ENCODE data around the gene TWF2. TPM values are rescaled to one million over a fixed set of nuclear protein-coding genes. Genes with fewer than 3 reads are reported as not detected.
"Not testable (repeated sequence)": the region's sequence is repeated elsewhere in the genome, so short reads cannot be mapped to it uniquely, and the experiment has no call there.

The TWF2 gene
- total RNA-seq, 4 donors from 2014 or later = 31.6 to 74.9 (median 55.7) TPM

DNA sequence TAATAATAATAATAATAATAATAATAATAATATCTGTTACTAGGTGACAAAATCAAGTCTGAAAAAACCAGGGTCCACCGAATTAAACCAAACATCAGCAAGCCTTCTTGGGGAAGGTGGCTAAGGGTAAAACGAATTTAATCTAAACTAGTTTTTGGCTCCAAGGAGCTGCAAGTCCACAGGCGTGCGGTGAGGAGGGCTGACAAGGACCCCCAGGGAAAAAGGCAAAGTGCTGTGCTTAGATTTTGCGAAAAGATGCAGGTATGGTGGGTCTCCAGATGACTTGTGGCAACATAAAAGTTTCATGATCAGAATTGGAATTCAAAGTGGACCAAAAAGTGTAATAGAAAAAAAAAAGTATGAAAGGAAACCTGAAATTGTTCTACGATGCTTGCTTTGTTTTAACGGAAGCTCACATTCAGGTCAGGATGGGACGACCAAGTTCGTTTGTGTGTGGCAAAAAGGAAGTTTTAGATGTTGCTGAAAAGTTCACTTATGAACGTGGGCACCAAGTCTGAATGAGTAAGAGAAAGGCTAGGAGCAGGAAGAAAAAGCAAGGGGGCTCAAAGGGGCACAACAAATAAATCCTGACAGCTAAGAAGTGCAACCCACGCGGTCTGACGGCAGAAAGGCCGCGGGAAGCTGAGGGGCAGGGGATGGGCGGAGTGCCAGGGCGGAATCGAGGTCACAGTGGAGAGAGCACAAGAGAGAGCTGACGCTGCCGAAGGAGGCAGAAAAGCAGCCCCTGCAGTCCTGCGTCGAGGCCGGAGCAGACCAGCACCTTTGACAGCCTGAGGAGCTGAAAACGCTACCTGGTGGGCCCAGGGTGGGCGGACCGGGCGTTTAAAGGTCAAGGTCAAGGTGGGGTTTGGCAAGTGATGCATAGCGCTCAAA is 38.4 kb upstream of the TWF2 start:
- intact Hi-C loops (cut with DNase I) = no loop called here
- peak in 2 of 4 donors; percentile 39 to 70 for TF ChIP-seq POLR2A (IDR thresholded peaks at IDR 0.05)
- TF ChIP-seq, protein P1, sequence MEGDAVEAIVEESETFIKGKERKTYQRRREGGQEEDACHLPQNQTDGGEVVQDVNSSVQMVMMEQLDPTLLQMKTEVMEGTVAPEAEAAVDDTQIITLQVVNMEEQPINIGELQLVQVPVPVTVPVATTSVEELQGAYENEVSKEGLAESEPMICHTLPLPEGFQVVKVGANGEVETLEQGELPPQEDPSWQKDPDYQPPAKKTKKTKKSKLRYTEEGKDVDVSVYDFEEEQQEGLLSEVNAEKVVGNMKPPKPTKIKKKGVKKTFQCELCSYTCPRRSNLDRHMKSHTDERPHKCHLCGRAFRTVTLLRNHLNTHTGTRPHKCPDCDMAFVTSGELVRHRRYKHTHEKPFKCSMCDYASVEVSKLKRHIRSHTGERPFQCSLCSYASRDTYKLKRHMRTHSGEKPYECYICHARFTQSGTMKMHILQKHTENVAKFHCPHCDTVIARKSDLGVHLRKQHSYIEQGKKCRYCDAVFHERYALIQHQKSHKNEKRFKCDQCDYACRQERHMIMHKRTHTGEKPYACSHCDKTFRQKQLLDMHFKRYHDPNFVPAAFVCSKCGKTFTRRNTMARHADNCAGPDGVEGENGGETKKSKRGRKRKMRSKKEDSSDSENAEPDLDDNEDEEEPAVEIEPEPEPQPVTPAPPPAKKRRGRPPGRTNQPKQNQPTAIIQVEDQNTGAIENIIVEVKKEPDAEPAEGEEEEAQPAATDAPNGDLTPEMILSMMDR (IDR thresholded peaks at IDR 0.05) = no peak
- Histone ChIP-seq H3K27ac (peak overlapping the region; percentile 98 to 100 (median 98)), H3K4me1 (peaks cover 26 to 68% (median 51%) of the 10 kb centered on the region in 3 donors), H3K4me3 (peak overlapping the region; percentile 76 to 94 (median 84)), H3K36me3 (peaks cover 0 to 33% (median 8%) of the 10 kb centered on the region in 3 donors), H3K27me3 (no peaks in the 10 kb centered on the region), H3K9me3 (no peaks in the 10 kb centered on the region)
- no peak for DNase-seq
- 1% methylated on average over 28 of the region's 28 CpGs for WGBS, 2 donors

DNA sequence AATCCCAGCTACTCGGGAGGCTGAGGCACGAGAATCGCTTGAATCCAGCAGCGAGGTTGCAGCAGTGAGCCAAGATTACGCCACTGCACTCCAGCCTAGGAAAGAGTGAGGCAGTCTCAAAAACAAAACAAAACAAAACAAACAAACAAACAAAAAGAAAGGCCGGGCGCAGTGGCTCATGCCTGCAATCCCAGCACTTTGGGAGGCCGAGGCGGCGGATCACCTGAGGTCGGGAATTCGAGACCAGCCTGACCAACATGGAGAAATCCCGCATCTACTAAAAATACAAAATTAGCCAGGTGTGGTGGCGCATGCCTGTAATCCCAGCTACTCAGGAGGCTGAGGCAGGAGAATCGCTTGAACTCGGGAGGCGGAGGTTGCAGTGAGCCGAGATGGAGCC is 35.8 kb upstream of the TWF2 start:
- H3K27me3 ChIP-seq, H3K9me3 ChIP-seq, DNase-seq: not testable (repeated sequence)
- intact Hi-C loops (cut with DNase I) = loop anchor here (5.0 kb wide), 1 partner anchor 37 kb away; the partner anchor contains the start of gene TWF2
- 88 to 90% methylated on average over 18 of the region's 18 CpGs for WGBS, 2 donors
- peaks cover 0 to 40% (median 4%) of the 10 kb centered on the region in 3 donors for H3K36me3 ChIP-seq
- peak overlapping the region in 1 of 4 donors; percentile 94 for H3K4me3 ChIP-seq
- H3K27ac ChIP-seq = peak overlapping the region in 2 of 4 donors; percentile 98 to 99
- H3K4me1 ChIP-seq = peaks cover 29 to 87% (median 69%) of the 10 kb centered on the region in 3 donors

DNA sequence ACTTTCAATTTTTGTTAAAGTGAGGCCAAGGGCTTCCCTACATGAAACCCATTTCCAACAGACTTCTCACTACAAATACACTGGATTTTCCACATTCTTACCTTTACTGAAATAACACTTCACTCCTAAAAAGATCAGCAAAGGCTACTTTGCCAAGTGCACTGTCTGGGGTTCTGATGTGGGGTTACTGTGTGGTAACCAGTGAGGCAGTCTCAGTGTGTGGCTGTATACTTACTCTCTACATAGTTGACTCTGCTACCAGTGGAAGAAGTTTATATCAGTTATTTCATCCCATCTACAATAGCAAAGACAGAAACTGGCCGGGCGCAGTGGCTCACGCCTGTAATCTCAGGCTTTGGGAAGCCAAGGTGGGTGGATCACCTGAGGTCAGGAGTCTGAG is 33.9 kb upstream of the TWF2 start:
- intact Hi-C loops (cut with DNase I) = loop anchor here (5.0 kb wide), 1 partner anchor 36 kb away; the partner anchor contains the start of gene TWF2
- Histone ChIP-seq H3K36me3 (peaks cover 0 to 60% (median 13%) of the 10 kb centered on the region in 3 donors), H3K27me3 (no peaks in the 10 kb centered on the region), H3K4me3 (no peak overlapping the region), H3K9me3 (no peaks in the 10 kb centered on the region), H3K4me1 (peaks cover 23 to 97% (median 77%) of the 10 kb centered on the region in 3 donors), H3K27ac (peak overlapping the region in 1 of 4 donors; percentile 71)
- 69 to 86% methylated on average over 2 to 3 of the region's 3 CpGs for WGBS, 2 donors
- no peak for TF ChIP-seq POLR2A (IDR thresholded peaks at IDR 0.05)
- TF ChIP-seq, protein P1 (IDR thresholded peaks at IDR 0.05) = no peak
- no peak for DNase-seq

DNA sequence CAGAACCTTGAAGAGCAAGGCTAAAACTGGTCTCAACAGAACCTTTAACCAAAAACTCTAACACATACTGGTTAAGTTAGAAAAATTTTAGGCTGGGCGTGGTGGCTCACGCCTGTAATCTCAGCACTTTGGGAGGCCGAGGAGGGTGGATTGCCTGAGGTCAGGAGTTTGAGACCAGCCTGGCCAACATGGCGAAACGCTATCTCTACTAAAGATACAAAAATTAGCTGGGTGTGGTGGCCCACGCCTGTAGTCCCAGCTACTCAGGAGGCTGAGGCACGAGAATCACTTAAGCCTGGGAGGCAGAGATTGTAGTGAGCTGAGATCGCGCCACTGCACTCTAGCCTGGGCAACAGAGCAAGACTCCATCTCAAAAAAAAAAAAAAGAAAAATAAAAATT is 33.2 kb upstream of the TWF2 start:
- not testable (repeated sequence) for H3K4me3 ChIP-seq
- intact Hi-C loops (cut with DNase I) = loop anchor here (5.0 kb wide), 1 partner anchor 35 kb away; the partner anchor contains the start of gene TWF2

DNA sequence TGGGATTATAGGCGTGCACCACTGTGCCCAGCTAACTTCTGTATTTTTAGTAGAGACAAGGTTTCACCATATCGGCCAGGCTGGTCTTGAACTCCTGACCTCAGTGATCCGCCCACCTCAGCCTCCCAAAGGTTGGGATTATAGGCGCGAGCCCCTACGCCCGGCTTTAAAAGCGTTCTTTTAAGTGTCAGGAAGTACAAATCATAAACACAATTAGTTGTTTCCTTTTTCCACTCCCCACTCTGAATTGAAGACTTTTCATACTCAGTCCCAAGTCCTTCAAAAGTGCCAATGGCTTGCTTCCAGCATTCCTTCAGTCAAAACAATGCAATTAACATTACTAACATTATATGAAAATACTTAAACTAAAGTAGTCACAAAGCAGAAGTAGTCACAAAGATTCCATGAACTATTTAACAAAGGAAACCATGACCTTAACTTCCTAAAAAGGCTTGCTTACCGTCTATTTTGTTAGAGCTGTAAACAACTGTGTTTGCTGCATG is 31.3 kb upstream of the TWF2 start:
- H3K27ac ChIP-seq = peak overlapping the region; percentile 46 to 71 (median 64)
- WGBS, 2 donors = 42 to 66% methylated on average over 8 to 9 of the region's 9 CpGs
- H3K4me1 ChIP-seq = peaks cover 9 to 90% (median 62%) of the 10 kb centered on the region in 3 donors
- peaks cover 0 to 85% (median 29%) of the 10 kb centered on the region in 3 donors for H3K36me3 ChIP-seq
- H3K4me3 ChIP-seq = peak overlapping the region in 1 of 4 donors; percentile 18
- no peak for DNase-seq
- TF ChIP-seq POLR2A (IDR thresholded peaks at IDR 0.05) = no peak
- TF ChIP-seq, protein P1 (IDR thresholded peaks at IDR 0.05) = no peak
- no peaks in the 10 kb centered on the region for H3K27me3 ChIP-seq
- H3K9me3 ChIP-seq = no peaks in the 10 kb centered on the region
- intact Hi-C loops (cut with DNase I) = loop anchor here (5.0 kb wide), 1 partner anchor 33 kb away; the partner anchor contains the start of gene TWF2

More for the DNA sequence above, 33.2 kb upstream of the TWF2 start:
- not testable (repeated sequence) for DNase-seq, H3K27me3 ChIP-seq, H3K9me3 ChIP-seq
- H3K36me3 ChIP-seq = peaks cover 0 to 66% (median 15%) of the 10 kb centered on the region in 3 donors
- H3K4me1 ChIP-seq = peaks cover 23 to 100% (median 80%) of the 10 kb centered on the region in 3 donors
- H3K27ac ChIP-seq = peak overlapping the region; percentile 46 to 71 (median 64)
- WGBS, 2 donors = 73 to 81% methylated on average over 7 to 9 of the region's 9 CpGs

All from esophagus squamous epithelium (tissue), 5 donors.